NT2/D1 (cell line): ENCODE results near the gene PHLPP1.

Source experiments
- DNase-seq: peaks from one replicate; pipeline ENCODE4 v3.0.0-alpha.2; 2011; ENCODE audit warnings: low read depth, low spot score
- H3K27me3 ChIP-seq: 2 replicates; pipeline ENCODE4 v1.6.0; 2011; ENCODE audit warnings: mild to moderate bottlenecking; ENCODE audit not compliant: insufficient read length, insufficient read depth
- H3K36me3 ChIP-seq: 2 replicates; pipeline ENCODE4 v1.6.1; 2011; ENCODE audit warnings: mild to moderate bottlenecking, low read length, mixed read lengths; ENCODE audit not compliant: insufficient read depth, insufficient read length
- H3K4me1 ChIP-seq: 2 replicates; pipeline ENCODE4 v1.5.1; 2011; ENCODE audit not compliant: insufficient read depth, insufficient read length
- H3K4me3 ChIP-seq: 2 replicates; pipeline ENCODE4 v1.5.1; 2011; ENCODE audit warnings: low read depth; ENCODE audit not compliant: insufficient read length
- H3K9ac ChIP-seq: 2 replicates; pipeline ENCODE4 v1.6.0; 2011; ENCODE audit warnings: low read depth; ENCODE audit not compliant: insufficient read length
- H3K9me3 ChIP-seq: 2 replicates; pipeline ENCODE4 v1.5.1; 2011; ENCODE audit warnings: mild to moderate bottlenecking, low read length; ENCODE audit not compliant: insufficient read depth
- SUZ12 ChIP-seq: IDR thresholded peaks from 2 replicates; pipeline ENCODE4 v1.6.1; 2011; ENCODE audit not compliant: insufficient read length, insufficient read depth; ENCODE audit errors: extremely low read depth
- YY1 ChIP-seq: IDR thresholded peaks from 2 replicates; pipeline ENCODE4 v1.6.1; 2011; ENCODE audit not compliant: insufficient read length, insufficient read depth
- ZNF274 ChIP-seq: IDR thresholded peaks from 2 replicates; pipeline ENCODE4 v1.6.1; 2011; ENCODE audit warnings: mild to moderate bottlenecking, low read depth, low read length

The PHLPP1 gene

DNA sequence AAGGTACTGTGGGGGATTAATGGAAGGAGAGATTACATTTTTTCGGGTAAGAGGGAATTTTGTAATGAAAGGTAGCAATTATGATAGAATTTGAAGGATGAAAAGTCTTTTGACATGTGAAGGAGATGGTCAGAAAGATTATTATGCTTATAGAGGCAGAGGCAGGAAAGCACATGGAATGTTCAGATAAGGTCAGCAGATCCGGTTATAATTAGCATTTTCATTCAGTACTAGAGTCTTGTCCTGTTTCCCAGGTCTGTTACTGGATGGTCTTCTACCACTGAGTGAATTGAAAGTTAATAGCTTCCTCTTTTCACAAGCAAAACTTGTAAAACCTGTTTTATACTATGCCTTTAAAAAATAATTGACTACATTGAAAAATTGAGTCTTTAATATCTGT, 116.9 kb downstream of the PHLPP1 start:
- Histone ChIP-seq H3K36me3 (peaks cover 7% of the 10 kb centered on the region), H3K9me3 (no peaks in the 10 kb centered on the region), H3K27me3 (no peaks in the 10 kb centered on the region), H3K9ac (no peak overlapping the region), H3K4me1 (no peaks in the 10 kb centered on the region), H3K4me3 (no peak overlapping the region)
- no peak for DNase-seq
- no peak for TF ChIP-seq SUZ12
- no peak for TF ChIP-seq YY1
- TF ChIP-seq ZNF274 = no peak

DNA sequence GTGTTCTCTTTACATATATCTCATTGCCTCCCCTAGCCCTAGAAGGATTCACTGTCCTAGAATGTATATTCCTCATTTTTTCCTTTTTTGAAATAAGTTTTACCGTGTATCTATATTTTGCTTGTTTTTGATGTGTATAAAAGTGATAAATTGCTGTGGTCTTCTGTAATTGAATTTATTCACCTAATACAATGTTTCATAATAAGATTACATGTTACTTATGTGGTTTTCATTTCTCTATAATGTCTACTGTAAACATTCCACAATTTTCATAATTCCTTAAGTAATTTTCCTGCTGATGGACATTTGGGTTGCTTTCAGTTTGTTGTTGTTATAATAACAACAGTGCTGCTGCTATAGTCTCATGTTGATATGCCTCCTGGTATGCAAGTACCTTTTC, 118.2 kb downstream of the PHLPP1 start:
- no peaks in the 10 kb centered on the region for H3K27me3 ChIP-seq
- DNase-seq = no peak
- H3K4me3 ChIP-seq = no peak overlapping the region
- H3K9me3 ChIP-seq = no peaks in the 10 kb centered on the region
- no peak for TF ChIP-seq YY1
- no peak for TF ChIP-seq ZNF274
- TF ChIP-seq SUZ12 = no peak
- no peaks in the 10 kb centered on the region for H3K4me1 ChIP-seq
- no peak overlapping the region for H3K9ac ChIP-seq
- peaks cover 7% of the 10 kb centered on the region for H3K36me3 ChIP-seq

DNA sequence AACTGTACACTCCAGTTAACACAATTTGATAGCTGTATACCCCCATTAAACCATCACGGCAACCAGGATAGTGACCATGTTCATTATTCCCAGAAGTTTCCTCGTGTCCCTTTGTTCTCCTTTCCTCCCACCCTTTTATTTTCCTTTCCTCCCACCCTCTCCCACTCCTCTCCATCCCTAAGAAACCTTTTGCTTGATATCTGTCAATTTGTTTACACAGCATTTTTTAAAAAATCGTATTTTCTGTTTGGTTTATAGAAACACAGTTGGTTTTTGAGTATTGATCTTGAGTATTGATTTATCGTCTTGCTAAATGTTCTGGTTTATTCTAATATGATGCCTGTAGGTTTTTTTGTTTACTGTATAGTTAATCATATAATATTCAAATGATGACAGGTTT, 119.4 kb downstream of the PHLPP1 start:
- no peak overlapping the region for H3K4me3 ChIP-seq
- no peak for DNase-seq
- TF ChIP-seq SUZ12 (no peak), YY1 (no peak), ZNF274 (no peak)
- no peaks in the 10 kb centered on the region for H3K4me1 ChIP-seq
- H3K27me3 ChIP-seq = no peaks in the 10 kb centered on the region
- no peak overlapping the region for H3K9ac ChIP-seq
- H3K9me3 ChIP-seq = no peaks in the 10 kb centered on the region
- peaks cover 7% of the 10 kb centered on the region for H3K36me3 ChIP-seq

DNA sequence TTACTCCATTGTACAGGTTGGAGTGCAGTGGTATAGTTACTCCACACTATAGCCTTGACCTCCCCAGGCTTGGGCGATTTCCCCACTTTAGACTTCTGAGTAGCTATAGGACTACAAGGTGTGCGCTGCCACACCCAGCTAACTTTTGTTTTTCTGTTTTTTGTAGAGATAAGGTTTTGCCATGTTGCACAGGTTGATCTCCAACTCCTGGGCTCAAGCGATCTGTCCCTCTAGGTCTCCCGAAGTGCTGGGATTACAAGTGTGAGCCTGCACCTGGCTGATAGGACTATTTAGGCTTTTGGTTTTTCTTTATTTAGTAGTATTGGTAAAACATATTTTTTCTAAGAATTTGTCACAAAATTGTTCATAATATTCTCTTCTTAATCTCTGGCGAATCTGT, 121.7 kb downstream of the PHLPP1 start:
- TF ChIP-seq ZNF274 = no peak
- Histone ChIP-seq H3K36me3 (no peaks in the 10 kb centered on the region), H3K27me3 (no peaks in the 10 kb centered on the region), H3K9me3 (no peaks in the 10 kb centered on the region), H3K9ac (no peak overlapping the region), H3K4me3 (no peak overlapping the region), H3K4me1 (no peaks in the 10 kb centered on the region)
- no peak for DNase-seq

DNA sequence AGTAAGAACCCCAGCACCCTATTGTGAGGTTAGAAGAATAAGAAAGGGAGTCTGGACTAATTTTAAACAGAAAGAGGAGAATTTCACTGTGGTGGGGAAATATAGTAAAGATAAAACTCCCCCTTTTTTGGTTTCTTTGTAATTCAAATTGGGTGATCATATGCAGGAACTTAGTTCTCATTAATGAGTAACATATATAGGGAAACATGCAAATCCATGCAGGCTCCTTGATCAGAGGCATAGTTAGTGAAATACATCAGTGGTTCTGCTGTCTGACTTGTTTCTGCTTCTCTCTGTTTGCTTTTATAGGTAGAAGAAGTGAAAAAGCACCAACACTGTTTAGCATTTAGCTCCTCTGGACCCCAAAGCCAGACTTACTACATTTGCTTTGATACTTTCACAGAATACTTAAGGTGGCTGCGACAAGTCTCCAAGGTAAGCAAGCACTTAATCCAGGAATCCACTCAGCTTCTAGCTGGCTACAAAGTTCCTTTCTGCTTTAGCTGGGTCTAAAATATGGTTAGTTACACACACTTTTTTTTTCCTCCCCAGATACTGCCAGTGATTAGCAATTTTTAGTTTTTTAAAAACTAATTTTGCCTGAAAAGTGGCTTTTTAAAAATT, 123.2 kb downstream of the PHLPP1 start:
- H3K27me3 ChIP-seq = no peaks in the 10 kb centered on the region
- TF ChIP-seq ZNF274 (no peak), YY1 (no peak), SUZ12 (no peak)
- no peaks in the 10 kb centered on the region for H3K36me3 ChIP-seq
- no peak overlapping the region for H3K4me3 ChIP-seq
- DNase-seq = no peak
- no peak overlapping the region for H3K9ac ChIP-seq
- no peaks in the 10 kb centered on the region for H3K9me3 ChIP-seq
- H3K4me1 ChIP-seq = no peaks in the 10 kb centered on the region

DNA sequence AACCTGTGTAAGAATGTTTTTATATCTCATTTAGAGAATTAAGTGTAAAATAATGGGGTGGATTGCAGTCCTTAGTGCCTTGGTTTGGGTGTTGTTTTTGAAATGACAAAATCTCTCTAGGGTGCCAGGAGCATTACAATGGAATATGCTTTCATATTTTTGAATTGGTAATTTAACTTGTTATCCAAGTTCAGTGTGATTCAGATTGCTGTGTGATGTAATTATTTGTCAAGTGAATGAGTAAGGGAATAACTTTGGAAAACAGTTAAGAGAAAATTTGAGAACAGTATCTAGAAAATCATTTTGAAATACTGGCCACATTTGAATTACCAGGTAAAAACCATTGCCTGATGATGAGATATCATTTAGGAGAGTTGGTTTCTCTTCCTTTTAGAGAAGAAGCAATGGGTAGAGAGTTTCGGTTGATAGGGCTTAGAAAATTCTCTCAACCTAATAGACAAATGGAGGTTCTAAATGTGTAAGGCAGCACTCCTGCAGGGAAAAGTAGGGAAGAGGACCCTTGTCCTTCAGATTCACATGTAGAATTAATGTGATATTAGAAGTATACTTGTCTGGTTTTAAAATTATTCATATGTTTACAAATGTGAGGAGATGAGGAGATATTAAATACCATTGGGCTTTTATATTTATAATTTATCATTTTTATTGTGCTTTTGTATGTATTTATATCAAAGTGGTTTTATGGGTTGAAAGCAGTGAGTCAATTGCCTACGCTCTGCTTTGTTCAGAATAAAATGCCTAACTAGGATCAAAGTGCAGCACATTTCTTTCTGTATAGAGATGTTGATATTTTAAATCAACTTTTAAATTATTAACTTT, 124.8 kb downstream of the PHLPP1 start:
- Histone ChIP-seq H3K27me3 (no peaks in the 10 kb centered on the region), H3K9ac (no peak overlapping the region), H3K4me1 (no peaks in the 10 kb centered on the region), H3K4me3 (no peak overlapping the region), H3K36me3 (no peaks in the 10 kb centered on the region), H3K9me3 (no peaks in the 10 kb centered on the region)
- TF ChIP-seq ZNF274 (no peak), SUZ12 (no peak), YY1 (no peak)
- no peak for DNase-seq

DNA sequence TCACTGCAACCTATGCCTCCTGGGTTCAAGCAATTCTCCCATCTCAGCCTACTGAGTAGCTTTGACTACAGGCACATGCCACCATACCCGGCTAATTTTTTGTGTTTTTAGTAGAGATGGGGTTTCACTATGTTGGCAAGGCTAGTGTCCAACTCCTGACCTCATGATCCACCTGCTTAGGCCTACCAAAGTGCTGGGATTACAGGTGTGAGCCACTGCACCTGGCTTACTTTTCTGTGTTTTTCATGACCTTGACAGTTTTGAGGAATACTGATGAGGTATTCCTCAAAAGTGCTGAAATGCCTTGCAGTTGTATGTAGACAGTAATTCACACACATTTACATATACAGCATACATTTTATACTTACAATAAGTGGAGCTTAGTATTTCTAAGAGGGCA, 126.1 kb downstream of the PHLPP1 start:
- no peak overlapping the region for H3K9ac ChIP-seq
- H3K9me3 ChIP-seq = no peaks in the 10 kb centered on the region
- no peak overlapping the region for H3K4me3 ChIP-seq
- H3K36me3 ChIP-seq = no peaks in the 10 kb centered on the region
- H3K27me3 ChIP-seq = no peaks in the 10 kb centered on the region
- no peaks in the 10 kb centered on the region for H3K4me1 ChIP-seq
- TF ChIP-seq ZNF274 = no peak
- TF ChIP-seq SUZ12 = no peak
- TF ChIP-seq YY1 = no peak
- DNase-seq = no peak
